OCI-LY7 (cell line): Measurements from ENCODE around the gene ANTXR1.

ENCODE experiments used
- EZH2phosphoT487 ChIP-seq: fragments of 200-600 bp; sonication (generic); IDR thresholded peaks from 2 replicates; pipeline ENCODE4 v1.6.1; 2018; ENCODE audit warnings: low read depth, borderline replicate concordance, mild to moderate bottlenecking, mixed run types, antibody characterized with exemption, low read length, moderate library complexity, mixed read lengths
- TF ChIP-seq, protein P1 (sequence below): fragments of 200-600 bp; sonication (generic); conservative IDR thresholded peaks from 2 replicates; pipeline ENCODE4 v1.5.1; 2014; ENCODE audit warnings: mild to moderate bottlenecking, antibody characterized with exemption, low read length, moderate library complexity, mixed read lengths

- TF ChIP-seq, protein P1, sequence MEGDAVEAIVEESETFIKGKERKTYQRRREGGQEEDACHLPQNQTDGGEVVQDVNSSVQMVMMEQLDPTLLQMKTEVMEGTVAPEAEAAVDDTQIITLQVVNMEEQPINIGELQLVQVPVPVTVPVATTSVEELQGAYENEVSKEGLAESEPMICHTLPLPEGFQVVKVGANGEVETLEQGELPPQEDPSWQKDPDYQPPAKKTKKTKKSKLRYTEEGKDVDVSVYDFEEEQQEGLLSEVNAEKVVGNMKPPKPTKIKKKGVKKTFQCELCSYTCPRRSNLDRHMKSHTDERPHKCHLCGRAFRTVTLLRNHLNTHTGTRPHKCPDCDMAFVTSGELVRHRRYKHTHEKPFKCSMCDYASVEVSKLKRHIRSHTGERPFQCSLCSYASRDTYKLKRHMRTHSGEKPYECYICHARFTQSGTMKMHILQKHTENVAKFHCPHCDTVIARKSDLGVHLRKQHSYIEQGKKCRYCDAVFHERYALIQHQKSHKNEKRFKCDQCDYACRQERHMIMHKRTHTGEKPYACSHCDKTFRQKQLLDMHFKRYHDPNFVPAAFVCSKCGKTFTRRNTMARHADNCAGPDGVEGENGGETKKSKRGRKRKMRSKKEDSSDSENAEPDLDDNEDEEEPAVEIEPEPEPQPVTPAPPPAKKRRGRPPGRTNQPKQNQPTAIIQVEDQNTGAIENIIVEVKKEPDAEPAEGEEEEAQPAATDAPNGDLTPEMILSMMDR, result no peak
- no peak for TF ChIP-seq EZH2phosphoT487
Measured at GRCh38 chr2:69067026-69067630, 54.1 kb downstream of the ANTXR1 start.
